Measurements from ENCODE around the gene MYBBP1A. TPM values are rescaled to one million over a fixed set of nuclear protein-coding genes. Genes with fewer than 3 reads are reported as not detected.
"Not testable (repeated sequence)": the region's sequence is repeated elsewhere in the genome, so short reads cannot be mapped to it uniquely, and the experiment has no call there.

The MYBBP1A gene
- total RNA-seq (17.9 and 23.7 TPM in 2 replicates), polyA plus RNA-seq (44.1 and 46.5 TPM in 2 replicates)

GRCh38 chr17:4554997-4555799, at the start of gene MYBBP1A:
TSS of gene MYBBP1A (minus strand) at chr17:4555384. CDS start at chr17:4555324, 60 bp downstream.
- Histone ChIP-seq H3K27me3 (no peaks in the 10 kb centered on the region), H3K36me3 (replicated peaks; ENCODE audit: insufficient read depth, low read depth) (no peaks in the 10 kb centered on the region), H3K4me2 (peak within 1 kb of the TSS; percentile 90), H3K4me3 (peak within 1 kb of the TSS; percentile 79), H3K4me1 (ENCODE audit: insufficient read depth) (peaks cover 14% of the 10 kb centered on the region), H3K9me3 (ENCODE audit: low read depth) (no peaks in the 10 kb centered on the region), H4K20me1 (ENCODE audit: insufficient read depth, poor library complexity, severe bottlenecking) (no peaks in the 10 kb centered on the region), H3K27ac (peak within 1 kb of the TSS; percentile 90), H2AFZ (peak within 1 kb of the TSS; percentile 89), H3K9me2 (replicated peaks; ENCODE audit: insufficient read depth) (no peaks in the 10 kb centered on the region), H3K79me2 (peaks cover 21% of the 10 kb centered on the region)
- TF ChIP-seq EZH2 (IDR thresholded peaks at IDR 0.05; ENCODE audit: borderline replicate concordance) (no peak), EZH2phosphoT487 (IDR thresholded peaks at IDR 0.05; ENCODE audit: low read depth, severe bottlenecking, unreplicated experiment) (no peak), CTCF (IDR thresholded peaks at IDR 0.05; ENCODE audit: poor library complexity) (peak; percentile 49)
- under 1% methylated on average over 67 of the region's 69 CpGs for WGBS (ENCODE audit: low lambda C conversion rate, missing lambda C conversion rate)
- peak; percentile 99 for DNase-seq (ENCODE audit: low spot score)

GRCh38 chr17:4604736-4605135, 49.6 kb upstream of the MYBBP1A start:
- H3K9me2 ChIP-seq (replicated peaks; ENCODE audit: insufficient read depth); H2AFZ ChIP-seq; H3K27me3 ChIP-seq; H4K20me1 ChIP-seq (ENCODE audit: insufficient read depth, poor library complexity, severe bottlenecking); H3K4me3 ChIP-seq; H3K36me3 ChIP-seq (replicated peaks; ENCODE audit: insufficient read depth, low read depth); H3K9me3 ChIP-seq (ENCODE audit: low read depth); DNase-seq (ENCODE audit: low spot score): not testable (repeated sequence)
- Histone ChIP-seq H3K27ac (peak overlapping the region; percentile 74), H3K4me2 (peak overlapping the region; percentile 20), H3K4me1 (ENCODE audit: insufficient read depth) (peaks cover 64% of the 10 kb centered on the region), H3K79me2 (peaks cover 14% of the 10 kb centered on the region)
- 85% methylated on average over 11 of the region's 11 CpGs for WGBS (ENCODE audit: low lambda C conversion rate, missing lambda C conversion rate)

- WGBS (ENCODE audit: low lambda C conversion rate, missing lambda C conversion rate) = 58% methylated on average over 18 of the region's 18 CpGs
- no peak for TF ChIP-seq CTCF (IDR thresholded peaks at IDR 0.05; ENCODE audit: poor library complexity)
- no peak for TF ChIP-seq EZH2 (IDR thresholded peaks at IDR 0.05; ENCODE audit: borderline replicate concordance)
- no peak for TF ChIP-seq EZH2phosphoT487 (IDR thresholded peaks at IDR 0.05; ENCODE audit: low read depth, severe bottlenecking, unreplicated experiment)
- Histone ChIP-seq H3K27me3 (no peaks in the 10 kb centered on the region), H3K36me3 (replicated peaks; ENCODE audit: insufficient read depth, low read depth) (no peaks in the 10 kb centered on the region), H3K9me2 (replicated peaks; ENCODE audit: insufficient read depth) (no peaks in the 10 kb centered on the region), H3K79me2 (peaks cover 14% of the 10 kb centered on the region), H3K4me3 (no peak overlapping the region), H3K4me1 (ENCODE audit: insufficient read depth) (peaks cover 64% of the 10 kb centered on the region), H3K4me2 (peak overlapping the region; percentile 20), H4K20me1 (ENCODE audit: insufficient read depth, poor library complexity, severe bottlenecking) (no peaks in the 10 kb centered on the region), H3K27ac (peak overlapping the region; percentile 74), H3K9me3 (ENCODE audit: low read depth) (no peaks in the 10 kb centered on the region), H2AFZ (no peak overlapping the region)
- DNase-seq (ENCODE audit: low spot score) = peak; percentile 86
Measured at GRCh38 chr17:4604111-4604644, 49.0 kb upstream of the MYBBP1A start.

GRCh38 chr17:4602041-4602440, 46.9 kb upstream of the MYBBP1A start:
- Histone ChIP-seq H2AFZ (no peak overlapping the region), H3K36me3 (replicated peaks; ENCODE audit: insufficient read depth, low read depth) (no peaks in the 10 kb centered on the region), H3K27ac (peak overlapping the region; percentile 96), H3K9me3 (ENCODE audit: low read depth) (no peaks in the 10 kb centered on the region), H3K4me2 (no peak overlapping the region), H3K9me2 (replicated peaks; ENCODE audit: insufficient read depth) (no peaks in the 10 kb centered on the region), H3K4me3 (no peak overlapping the region), H4K20me1 (ENCODE audit: insufficient read depth, poor library complexity, severe bottlenecking) (no peaks in the 10 kb centered on the region), H3K4me1 (ENCODE audit: insufficient read depth) (peaks cover 57% of the 10 kb centered on the region), H3K79me2 (peaks cover 21% of the 10 kb centered on the region), H3K27me3 (no peaks in the 10 kb centered on the region)
- 99% methylated on average over 5 of the region's 5 CpGs for WGBS (ENCODE audit: low lambda C conversion rate, missing lambda C conversion rate)
- TF ChIP-seq EZH2 (IDR thresholded peaks at IDR 0.05; ENCODE audit: borderline replicate concordance) (no peak), EZH2phosphoT487 (IDR thresholded peaks at IDR 0.05; ENCODE audit: low read depth, severe bottlenecking, unreplicated experiment) (no peak), CTCF (IDR thresholded peaks at IDR 0.05; ENCODE audit: poor library complexity) (no peak)
- DNase-seq (ENCODE audit: low spot score) = no peak

Measured in hepatocyte (in vitro differentiated cells).